NCI-H1417 treated with DMSO at 0.1 percent for 48 hours (cell line): Measurements from ENCODE around the gene PRR29.
"Not testable (repeated sequence)": the region's sequence is repeated elsewhere in the genome, so short reads cannot be mapped to it uniquely, and the experiment has no call there.

ENCODE experiments used
- DNase-seq: peaks from one replicate; lab custom pipeline; 2025; lab: John Stamatoyannopoulos, UW

PRR29 gene

DNA sequence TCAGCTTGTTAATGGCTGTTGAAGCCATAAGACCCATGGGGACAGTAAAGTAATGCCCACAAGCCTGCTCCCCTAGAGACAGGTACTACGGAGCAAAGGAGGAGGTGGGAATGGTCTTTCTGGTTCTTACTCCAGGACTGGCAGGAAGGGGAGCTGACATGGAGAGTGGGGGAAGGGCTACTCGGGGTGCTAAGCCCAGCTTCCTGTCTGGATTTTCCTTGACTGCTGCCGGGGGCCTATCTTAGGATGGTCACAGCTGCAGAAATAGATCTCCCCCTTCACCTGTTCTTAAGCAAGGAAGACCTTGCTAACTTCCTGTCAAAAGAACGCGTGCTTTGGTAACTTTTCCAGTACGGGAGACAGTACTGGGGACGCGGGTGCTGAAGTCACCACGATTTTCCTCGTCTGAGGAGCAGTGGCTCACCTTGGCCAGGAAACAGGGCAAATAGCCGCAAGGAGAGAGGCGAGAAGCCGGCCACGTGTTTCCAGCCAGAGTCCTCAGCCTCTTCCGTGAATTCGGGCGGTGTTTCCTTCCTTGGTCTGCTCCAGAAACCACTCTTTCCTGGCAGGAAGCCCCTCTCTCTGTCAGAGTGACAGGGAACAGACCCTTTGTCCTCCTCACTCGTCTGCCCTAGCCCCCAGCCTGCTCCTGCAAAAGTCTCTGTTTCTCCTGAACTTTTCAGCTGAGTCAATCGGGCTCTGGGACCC is 656 bp upstream of the PRR29 start:
- no peak for DNase-seq

DNA sequence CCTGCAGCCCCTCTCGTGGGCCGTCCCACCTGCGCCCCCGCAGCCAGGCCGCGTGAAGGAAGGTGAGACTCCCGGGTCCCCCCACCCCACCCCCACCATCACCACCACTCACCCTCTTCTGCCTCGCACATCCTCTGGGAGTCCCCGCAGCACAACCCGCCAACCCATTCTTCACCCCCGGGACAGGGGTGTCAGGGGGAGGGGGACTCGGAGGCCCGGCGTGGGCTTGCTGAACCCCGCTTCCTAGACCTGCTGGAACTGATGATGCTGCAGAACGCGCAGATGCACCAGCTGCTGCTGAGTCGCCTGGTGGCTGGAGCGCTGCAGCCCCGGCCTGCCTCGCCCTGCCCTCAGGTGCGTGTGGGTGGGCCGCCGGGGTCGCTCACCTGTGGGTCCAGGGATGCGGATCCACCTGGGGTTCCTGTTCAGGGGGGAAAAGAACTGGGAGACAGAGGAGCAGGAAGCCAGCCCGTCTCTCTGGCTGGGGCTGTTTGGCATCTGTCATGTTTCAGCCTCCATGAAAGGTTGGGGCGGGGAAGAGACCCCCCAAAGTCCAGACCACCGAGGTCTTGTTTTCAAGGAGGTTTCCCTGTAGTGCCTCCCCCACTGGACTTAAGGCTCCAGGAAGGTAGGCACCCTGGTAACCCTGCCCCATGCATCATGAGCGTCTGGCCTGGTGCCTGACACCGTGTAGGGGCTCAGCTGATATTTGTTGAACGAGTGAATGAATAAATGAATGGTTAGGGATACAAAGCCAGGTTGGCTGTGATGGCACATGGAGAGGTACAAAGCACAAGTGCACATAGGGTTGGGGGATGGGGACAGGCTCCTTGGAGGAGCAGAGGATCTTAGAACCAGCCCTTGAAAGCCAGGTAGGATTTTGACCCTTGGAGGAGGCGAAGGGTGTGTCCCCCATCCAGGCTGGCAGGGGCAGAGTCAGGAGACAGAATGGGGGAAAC is 849 bp downstream of the PRR29 start:
- DNase-seq = no peak

DNA sequence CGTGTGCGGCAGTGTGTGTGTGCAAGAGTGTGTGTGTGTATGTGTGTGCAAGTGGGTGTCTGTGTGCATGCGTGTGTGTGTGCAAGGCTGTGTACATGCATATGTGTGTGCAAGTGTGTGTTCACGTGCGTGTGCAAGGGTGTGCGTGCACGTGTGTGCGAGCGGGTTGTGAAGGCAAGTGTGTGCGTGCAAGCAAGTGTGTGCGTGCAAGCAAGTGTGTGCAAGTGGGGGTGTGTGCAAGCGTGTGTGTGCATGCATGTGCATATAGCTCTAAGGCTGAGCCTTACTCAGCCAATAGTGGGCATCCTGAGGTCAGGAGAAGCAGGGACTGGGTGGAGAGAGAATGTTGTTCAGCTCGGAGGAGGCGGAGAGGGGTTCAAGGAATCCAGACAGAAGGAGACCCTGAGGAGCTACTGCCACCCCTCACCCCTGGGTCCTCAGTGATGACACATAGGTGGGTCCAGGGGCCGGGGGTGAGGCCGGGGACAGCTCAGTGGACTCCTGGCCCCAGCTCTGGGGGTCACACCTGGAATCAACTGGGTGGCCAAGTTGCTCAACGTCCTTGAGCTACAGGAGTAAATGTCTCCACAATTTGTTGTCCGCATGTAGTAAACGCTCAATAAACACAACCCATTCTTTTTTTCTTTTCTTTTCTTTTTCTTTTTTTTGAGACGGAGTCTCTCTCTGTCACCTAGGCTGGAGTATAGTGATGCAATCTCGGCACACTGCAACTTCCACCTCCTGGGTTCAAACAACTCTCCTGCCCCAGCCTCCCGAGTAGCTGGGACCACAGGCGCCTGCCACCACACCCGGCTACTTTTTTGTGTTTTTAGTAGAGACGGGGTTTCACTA is 1.8 kb downstream of the PRR29 start:
- no peak for DNase-seq

DNA sequence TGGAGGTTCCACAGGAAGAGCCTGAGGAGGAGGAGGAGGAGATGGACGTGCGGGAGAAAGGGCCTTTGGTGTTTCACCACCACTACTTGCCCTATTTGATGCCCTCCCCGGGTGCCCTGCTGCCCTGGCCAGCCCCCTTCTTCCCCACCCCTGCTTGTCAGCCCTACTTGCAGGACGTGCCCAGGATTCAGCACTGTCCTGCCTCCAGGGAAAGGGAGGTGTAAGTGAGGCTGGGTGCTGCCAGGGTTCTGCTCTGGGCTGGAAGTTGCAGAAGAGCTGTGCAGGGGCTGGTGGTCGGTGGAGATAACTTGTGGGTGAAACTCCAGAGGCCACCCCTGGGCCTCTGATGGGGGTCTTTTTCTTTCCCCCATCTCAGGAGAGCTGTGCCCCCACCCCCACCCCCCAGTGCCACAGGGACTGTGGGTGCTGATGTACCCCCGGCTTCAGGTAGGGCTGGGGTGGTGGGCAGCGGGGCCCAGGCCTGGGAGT is 3.0 kb downstream of the PRR29 start:
- DNase-seq = no peak

DNA sequence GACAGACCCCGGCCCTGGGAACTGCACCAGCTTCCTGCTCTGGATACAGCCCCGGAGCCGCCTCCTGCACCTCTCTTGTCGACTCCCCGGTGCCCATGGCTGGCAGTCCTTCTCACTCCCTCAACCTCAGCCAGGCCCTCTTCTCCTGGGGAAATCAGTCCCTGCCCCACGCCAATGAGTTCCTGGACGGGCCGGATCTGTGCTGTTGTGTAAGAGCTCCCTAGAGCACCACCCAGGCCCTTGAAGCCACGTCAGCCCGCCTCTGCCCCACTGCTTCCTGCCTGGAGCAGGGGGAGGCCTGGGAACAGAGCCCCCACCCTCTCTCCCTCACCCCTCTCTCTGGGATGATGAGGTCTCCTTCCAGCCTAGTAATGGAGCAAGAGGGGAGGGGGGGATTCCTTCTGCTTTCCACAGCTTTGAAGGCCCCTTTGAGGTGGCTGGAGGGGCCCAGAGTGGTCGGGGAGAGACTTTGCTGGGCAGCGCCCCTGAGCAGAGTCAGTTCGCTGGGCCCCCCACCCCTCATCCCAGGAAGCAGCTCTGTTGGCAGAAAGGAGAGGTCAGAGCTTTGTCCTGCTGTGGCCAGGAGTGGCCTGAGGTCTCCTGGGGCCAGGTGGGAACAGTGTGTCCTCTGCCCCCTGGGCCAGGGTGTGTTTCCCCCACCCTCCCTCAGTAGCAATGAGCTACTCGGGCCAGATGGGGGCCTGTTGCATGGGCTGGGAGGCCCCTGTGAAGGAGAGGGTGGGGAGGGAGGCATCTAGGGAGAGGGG is 3.8 kb downstream of the PRR29 start:
- no peak for DNase-seq

DNA sequence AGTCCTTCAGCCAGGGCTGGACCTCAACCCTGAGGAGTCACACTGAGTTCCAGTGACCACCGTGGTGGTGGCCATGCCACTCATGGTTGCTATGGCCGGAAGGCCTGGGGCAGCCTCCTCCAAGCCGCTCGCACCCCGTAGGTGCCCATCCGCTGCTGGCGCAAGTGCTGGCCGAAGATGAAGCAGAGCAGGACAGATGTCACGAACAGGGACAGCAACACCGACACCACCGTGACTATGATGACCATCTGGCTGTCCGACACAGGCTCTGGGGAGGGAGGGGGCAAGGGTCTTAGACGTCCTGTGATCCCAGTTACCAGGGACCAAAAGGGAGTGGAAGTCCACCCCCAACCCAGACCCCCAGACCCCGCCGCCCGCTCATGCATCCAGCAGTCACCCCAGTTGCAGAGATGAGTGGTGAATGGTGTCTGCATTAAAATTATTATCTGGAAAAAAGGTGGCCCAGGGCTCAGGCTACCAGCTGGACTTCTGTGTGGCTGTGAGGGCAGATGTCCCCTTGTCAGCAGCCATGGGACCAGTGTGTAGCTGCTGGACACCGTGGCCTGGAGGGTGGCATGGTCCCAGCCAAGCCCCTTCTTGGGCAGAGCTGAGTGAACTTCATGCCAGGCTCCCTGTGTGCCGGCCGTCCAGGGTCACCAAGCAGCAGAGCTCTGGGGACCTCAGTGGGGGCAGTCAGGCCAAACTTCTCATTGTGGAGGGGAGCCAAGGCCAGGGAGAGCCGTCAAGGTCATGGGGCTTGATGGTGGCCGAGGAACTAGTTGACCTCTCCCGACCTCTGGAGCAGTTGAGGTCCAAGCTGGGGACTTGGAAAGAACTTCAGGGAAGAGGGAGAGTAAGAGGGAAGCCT is 4.7 kb downstream of the PRR29 start:
- DNase-seq = no peak

DNA sequence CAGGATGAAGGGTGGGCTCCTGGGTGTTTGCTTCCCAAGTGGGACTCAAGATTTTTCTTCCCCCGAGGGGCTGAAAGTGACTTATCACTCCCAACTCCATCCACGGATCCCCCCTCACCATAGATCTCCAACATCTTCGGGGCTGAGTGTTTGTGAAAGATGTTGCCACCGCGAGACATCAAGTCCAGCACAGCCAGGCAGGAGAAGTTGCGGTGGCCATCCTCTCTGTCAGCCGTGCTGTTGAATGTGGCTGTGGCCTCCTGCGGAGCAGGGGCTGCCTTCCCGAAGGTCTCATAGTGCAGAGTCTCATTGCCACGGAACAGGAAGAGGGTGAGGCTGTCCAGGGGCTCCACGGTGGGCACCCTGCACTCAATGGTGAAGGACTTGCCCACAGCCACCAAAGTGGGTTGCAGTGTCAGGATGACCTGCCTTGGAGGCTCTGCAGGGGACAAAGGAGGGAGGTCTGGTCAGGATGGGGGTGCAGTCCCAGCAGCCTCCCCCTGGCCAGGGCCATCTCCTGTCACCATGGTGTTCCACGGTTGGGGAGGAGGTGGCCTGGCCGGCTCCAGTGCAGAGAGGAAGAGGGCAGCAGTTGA is 5.5 kb downstream of the PRR29 start:
- no peak for DNase-seq

DNA sequence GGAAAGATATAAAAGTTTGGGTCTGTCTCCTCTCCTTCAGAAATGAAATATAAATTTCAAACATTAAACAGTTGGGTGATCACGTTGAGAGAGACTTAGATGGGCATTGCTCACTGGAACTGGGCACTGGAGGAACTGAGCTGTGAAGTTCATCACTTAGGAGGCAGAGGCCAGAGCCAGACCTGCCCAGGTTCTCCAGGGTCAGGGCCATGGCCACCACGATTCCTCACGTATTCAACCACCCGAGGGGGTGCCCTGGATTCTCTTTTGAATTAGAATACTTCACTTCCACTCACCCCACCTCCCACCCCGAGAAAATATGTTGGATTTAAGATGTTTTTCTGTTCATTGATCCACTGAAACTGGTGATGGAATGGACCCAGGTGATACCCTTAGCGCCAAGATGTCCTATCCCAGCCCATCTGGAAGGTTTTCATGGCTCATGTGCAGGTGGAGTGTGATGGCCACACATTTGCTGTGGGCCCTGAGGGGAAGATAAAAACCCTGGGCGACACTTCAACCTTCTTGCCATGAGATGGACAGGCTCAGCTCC is 6.1 kb downstream of the PRR29 start:
- no peak for DNase-seq

DNA sequence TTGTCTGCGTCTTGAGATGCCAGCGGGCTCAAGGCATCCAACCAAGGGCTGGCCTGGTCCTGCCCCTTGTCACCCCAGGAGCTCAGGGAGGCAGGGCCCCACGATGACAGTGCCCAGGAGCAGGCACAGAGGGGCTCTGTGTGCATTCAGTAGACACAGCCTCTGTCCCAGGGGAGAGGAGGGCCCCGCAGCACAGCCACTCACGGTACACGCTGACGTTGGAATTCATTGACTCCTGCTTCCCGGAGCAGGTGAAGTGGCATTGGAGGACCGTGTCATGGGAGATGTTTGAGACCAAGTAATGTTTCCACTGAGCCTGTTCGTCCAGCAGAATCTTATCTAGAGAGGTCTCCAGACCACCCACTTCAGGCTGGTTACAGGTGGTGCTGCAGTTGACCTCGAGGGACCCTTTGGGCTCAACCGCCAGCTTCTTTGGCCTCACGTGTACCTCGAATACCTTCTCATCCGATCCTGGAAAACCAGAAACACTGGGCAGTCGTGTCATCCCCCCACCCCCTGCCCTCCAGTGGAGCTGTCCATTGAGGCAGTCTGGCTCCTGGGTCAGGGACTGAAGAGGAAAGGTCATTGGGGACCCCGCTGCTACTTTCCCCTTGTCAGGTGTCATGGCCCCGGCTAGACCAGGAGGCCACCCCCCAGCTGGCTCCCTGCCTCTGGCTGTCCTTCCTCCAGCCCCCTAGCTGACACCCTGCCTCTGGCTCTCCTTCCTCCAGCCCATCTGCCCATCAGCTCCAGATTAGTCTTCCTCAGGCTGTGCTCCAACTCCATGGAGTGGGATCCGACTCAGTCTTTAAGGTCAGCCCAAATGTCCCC is 7.0 kb downstream of the PRR29 start:
- no peak for DNase-seq

DNA sequence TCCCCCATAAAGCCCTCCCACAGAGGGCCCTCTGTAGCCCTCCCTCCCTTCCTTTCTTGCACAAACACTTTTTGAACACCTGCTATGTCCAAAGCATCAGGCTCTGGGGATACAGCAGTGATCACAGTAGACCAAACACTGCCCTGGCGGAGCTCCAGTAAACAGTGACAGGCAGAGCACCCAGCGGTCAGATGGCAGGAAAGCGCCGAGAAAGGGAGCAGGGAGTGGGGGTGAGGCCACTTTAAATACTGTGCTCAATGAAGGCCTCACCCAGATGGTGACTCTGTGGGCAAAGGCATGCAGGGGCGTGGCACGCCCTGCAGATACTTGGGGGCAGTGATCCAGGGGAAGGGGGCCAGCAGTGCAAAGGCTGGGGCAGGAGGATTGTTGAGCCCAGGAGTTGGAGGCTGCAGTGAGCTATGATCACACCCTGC is 7.6 kb downstream of the PRR29 start:
- DNase-seq = no peak

DNA sequence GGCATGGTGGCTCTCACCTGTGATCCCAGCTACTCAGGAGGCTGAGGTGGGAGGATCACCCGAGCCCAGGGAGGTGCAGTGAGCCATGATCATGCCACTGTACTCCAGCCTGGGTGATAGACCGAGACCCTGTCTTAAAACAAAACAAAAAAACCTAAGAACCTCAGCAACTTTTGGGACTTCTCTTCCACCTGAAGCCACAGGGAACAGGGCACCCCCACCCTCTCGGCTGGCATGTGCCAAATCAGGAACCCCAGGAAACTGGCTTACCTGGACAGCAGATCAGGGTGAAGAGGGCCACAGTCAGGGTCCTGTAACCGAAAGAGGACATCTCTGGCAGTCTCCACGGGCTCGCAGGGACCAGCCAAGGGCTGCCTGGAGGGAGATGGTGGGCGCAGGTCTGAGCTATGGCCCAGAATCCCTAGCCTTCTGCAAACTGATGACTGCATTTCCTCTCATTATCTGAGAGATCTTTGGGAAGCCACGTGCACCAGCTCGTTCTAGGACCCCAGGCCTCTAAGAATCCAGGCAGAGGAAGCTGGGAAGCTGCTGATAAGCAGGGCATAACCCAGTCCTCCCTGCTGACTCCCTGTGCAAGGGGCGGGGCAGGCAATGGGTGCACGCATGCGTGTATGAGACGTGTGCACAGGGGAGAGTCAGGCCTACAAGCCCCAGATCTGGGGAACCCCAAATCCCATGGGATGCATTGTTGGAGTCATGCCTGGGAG is 8.4 kb downstream of the PRR29 start:
- DNase-seq = no peak

DNA sequence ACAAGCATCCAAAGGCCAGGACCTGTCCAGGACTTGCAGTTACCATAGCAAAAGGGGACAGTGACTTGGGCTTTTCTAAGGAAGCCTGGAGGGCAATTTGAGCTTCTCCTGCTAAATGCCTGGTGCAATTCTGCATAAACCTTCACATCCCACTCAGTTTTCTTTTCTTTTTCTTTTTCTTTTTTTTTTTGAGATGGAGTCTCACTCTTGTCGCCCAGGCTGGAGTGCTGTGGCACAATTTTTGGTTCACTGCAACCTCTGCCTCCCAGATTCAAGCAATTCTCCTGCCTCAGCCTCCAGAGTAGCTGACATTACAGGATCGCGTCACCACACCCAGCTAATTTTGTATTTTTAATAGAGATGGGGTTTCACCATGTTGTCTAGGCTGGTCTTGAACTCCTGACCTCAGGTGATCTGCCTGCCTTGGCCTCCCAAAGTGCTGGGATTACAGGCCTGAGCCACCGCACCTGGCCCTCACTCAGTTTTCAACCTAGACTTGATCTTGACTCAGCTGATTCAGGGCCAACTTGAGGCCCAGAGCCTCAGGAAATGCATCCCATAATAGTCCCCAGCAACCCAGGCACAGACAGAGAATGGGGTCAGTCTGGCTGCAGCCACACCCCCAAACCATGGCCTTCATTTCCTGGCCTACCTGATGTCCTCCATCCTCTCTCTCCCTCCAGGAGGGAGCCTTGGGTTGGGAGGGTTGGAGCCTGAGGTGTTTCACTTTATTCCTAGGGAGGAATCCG is 9.1 kb downstream of the PRR29 start:
- DNase-seq = not testable (repeated sequence)

DNA sequence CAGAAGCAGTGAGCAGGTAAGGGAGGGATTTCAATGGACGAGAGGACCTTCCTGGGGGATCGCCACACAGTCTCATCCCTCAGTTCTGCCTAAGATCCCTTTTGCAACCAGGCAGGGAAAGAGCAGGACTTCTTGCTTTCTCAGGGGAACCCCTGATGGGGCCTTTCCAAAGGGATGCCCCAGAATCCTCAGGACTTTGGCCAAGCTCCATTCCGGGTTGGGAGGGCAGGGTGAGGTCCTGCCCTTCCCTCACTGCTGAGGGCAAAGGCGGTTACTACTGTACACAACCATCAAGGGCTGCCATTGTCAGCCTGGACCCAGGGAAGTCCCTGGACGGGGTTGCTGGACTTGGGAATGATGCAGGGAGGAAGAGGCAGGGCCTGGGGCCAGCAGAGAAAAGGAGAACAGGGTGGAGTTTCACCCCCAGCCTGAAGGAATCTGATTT is 9.7 kb downstream of the PRR29 start:
- no peak for DNase-seq

DNA sequence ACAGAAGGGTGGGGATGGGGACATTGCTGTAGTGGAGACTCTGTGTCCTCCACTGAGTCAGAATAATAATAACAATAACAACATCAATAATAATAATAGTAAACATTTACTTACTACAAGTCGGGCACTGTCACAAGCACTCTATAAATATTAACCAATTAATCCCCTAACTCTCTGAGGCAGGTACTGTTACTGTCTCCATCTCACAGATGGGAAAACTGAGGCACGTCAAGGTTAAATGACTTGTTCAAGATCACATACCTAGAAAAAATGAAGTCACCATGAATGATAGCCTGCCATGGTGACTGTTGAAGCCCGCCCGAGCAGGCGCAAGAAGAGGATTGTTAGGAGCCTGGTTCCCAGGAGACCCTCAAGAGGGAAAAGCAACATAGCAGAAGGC is 10.2 kb downstream of the PRR29 start:
- no peak for DNase-seq

DNA sequence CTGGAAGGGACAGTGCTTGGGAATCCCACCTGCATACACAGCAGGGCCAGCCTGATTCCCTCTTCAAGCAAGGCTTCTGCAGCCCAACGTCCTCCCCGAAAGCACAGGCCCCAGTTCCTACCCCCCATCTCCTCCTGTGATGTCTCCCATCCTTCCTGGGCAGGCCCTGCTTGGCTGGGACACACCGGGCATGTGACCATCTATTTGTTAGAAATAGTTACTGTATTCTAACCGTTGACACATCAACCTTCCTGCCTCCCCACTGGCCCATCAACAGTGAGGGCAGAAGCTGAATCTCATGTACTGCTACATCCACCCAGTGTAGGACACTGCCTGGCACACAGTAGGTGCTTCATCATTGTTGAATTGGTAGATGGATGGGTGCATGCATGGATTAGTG is 10.7 kb downstream of the PRR29 start:
- DNase-seq = no peak

DNA sequence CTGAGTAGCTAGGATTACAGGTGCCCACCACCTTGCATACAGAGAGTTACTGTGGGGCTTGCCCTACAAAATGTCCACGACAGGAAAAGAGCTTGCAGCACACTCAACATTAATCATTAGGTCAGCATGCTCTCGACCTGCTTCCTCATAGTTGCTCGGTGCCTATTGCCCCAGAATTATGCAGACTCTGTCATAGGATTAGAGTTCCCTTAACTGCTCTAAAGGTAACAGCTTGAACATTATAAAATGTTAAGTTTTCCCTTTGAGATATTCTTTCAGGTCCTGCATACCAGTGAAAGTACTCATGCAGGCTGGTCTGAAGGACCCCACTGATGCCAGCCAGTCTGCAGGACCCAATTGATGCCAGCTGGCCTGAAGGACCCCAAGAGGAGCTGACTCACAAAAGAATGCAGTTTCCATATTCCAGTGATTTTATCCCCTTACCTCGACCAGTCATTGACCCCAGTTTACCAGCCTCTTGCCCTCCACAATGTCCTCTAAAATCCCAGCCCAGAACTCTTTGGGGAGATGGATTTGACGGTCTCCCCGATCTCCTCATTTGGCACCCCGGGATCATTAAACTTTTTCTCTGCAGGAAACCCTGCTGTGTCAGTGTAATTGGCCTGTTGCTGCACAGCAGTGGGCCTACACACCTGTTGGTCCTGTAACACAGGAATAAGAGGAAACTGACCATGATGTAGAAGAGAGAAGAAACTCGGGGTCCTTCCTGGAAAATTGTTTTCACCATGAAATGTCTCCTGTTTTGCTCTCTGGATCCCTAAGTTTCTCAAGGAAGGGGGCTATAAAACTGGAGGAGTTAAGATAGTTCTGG is 11.6 kb downstream of the PRR29 start:
- no peak for DNase-seq
